Heart left ventricle (tissue), 16 donors: ENCODE results near the gene ZNF454. TPM values are rescaled to one million over a fixed set of nuclear protein-coding genes. Genes with fewer than 3 reads are reported as not detected.

ENCODE experiments used
- ATAC-seq, 4 donors: fragments of 200-7000 bp; cut with Tn5 transposase; one replicate each; pipeline ENCODE4 v1.9.1; 2020 to 2022; ENCODE audit warnings: moderate library complexity in 4 of 4, mild to moderate bottlenecking in 3 of 4, moderate number of reproducible peaks in 1 of 4
- DNase-seq, 5 donors: peaks; one replicate each; pipeline ENCODE4 v3.0.0-alpha.2; 2020
- H3K27ac ChIP-seq, 12 donors: fragments of 200-600 bp; sonication (generic) in 4 of 12; one replicate each; pipeline versions ENCODE4 v1.5.0 to v1.8.0; 2016 to 2022; ENCODE audit warnings: mild to moderate bottlenecking in 2 of 12
- H3K27me3 ChIP-seq, 9 donors: fragments of 200-600 bp; sonication (generic) in 2 of 9; one replicate each; pipeline versions ENCODE4 v1.5.1 to v1.8.0; 2016 to 2022; ENCODE audit warnings: mild to moderate bottlenecking in 3 of 9
- H3K36me3 ChIP-seq, 9 donors: fragments of 200-600 bp; sonication (generic) in 2 of 9; one replicate each; pipeline versions ENCODE4 v1.5.0 to v1.8.0; 2018 to 2022; ENCODE audit warnings: mild to moderate bottlenecking in 2 of 9
- H3K4me1 ChIP-seq, 12 donors: fragments of 200-600 bp; sonication (generic) in 4 of 12; one replicate each; pipeline versions ENCODE4 v1.5.0 to v1.8.0; 2016 to 2022; ENCODE audit warnings: mild to moderate bottlenecking in 3 of 12
- H3K4me3 ChIP-seq, 12 donors: fragments of 200-600 bp; sonication (generic) in 4 of 12; one replicate each; pipeline versions ENCODE4 v1.5.0 to v1.8.0; 2017 to 2022; ENCODE audit warnings: mild to moderate bottlenecking in 9 of 12, moderate library complexity in 4 of 12
- H3K9me3 ChIP-seq, 12 donors: fragments of 200-600 bp; sonication (generic) in 4 of 12; one replicate each; pipeline versions ENCODE4 v1.5.0 to v1.8.0; 2016 to 2022; ENCODE audit warnings: mild to moderate bottlenecking in 1 of 12
- POLR2A ChIP-seq, 2 donors: fragments of 450-650 bp; IDR thresholded peaks; one replicate each; pipeline ENCODE4 v1.6.1; 2017; ENCODE audit warnings: antibody characterized with exemption in 2 of 2, mild to moderate bottlenecking in 2 of 2, moderate library complexity in 2 of 2
- whole genome bisulfite sequencing, 4 donors: extraction: QIAGEN DNeasy Blood & Tissue Kit in 2 of 4; methylation state at CpG; one replicate each; pipeline versions ENCODE4 v1.1.5 to v1.1.7; 2013 to 2018; 5-methylcytosine and 5-hydroxymethylcytosine counted together
- intact Hi-C, 10 donors: fragments of 100-400 bp; cut with DNase I; formaldehyde crosslinking; loops; one replicate each; pipeline versions ENCODE4 v1.11.1 to v1.14.2; 2022
- polyA plus RNA-seq, 2 donors: library from polyadenylated mRNA; stranded (reverse); fragments of 200-250 nt; gene quantifications; one replicate each; pipeline ENCODE4 v1.2.3, GENCODE V29; 2013
- total RNA-seq, 9 donors: library from RNA; depleted of rRNA in 2 of 9; stranded (reverse); fragments of >200 nt in 2 of 9; fragmentation: NEBNext Ultra II Directional in 3 of 9; extraction: Animal tissue kit (Norgen Biotek cat#: 25700) in 3 of 9; gene quantifications; one replicate each; pipeline versions ENCODE4 v1.1.0 to v1.2.4, GENCODE V29; 2016 to 2023
- TF ChIP-seq, protein P1 (sequence below), 12 donors: fragments of 200-600 bp; sonication (generic) in 4 of 12; IDR thresholded peaks; one replicate each; pipeline versions ENCODE4 v1.5.0 to v1.8.0; 2018 to 2022; ENCODE audit warnings: antibody characterized with exemption in 12 of 12, mild to moderate bottlenecking in 5 of 12
- donor health status: ischemic (EF 13 %, LVEDD 7.1; RV severe dilation, severe dysfunction).
- donor health status: healthy with polysubstance abuse.
- donor health status: DM: no; HTN: yes; CAD: no.
- donor health status: DM: no; HTN: no; CAD: no.
- donor health status: ischemic (EF 25% LVEDD 6.9; RV normal size, moderate dysfunction).
- donor health status: ischemic (EF 25% LVEDD 5.7; RV mildly dilated, moderate dysfunction).
- donor health status: healthy.
- donor health status: DM: yes; HTN: yes; CAD: no.
- donor health status: ischemic (EF 35%, LVEDD 5.7; RV mildly dilated, moderate dysfunction).
- donor health status: nonischemic (EF 11% LVEDD 7.7; RV severe dilation, severe dysfunction).
- donor health status: DM: yes; HTN: yes; CAD: no.
- donor health status: PGD.
- donor health status: ischemic (EF 29% LVEDD 5.4; RV normal size, mild dysfunction).
- donor health status: nonischemic (EF 23%, LVEDD 6.1; RV moderate dilation, normal function).

The ZNF454 gene
- total and polyA plus RNA-seq, 11 donors: 1.3 to 3.4 (median 1.8) TPM

DNA sequence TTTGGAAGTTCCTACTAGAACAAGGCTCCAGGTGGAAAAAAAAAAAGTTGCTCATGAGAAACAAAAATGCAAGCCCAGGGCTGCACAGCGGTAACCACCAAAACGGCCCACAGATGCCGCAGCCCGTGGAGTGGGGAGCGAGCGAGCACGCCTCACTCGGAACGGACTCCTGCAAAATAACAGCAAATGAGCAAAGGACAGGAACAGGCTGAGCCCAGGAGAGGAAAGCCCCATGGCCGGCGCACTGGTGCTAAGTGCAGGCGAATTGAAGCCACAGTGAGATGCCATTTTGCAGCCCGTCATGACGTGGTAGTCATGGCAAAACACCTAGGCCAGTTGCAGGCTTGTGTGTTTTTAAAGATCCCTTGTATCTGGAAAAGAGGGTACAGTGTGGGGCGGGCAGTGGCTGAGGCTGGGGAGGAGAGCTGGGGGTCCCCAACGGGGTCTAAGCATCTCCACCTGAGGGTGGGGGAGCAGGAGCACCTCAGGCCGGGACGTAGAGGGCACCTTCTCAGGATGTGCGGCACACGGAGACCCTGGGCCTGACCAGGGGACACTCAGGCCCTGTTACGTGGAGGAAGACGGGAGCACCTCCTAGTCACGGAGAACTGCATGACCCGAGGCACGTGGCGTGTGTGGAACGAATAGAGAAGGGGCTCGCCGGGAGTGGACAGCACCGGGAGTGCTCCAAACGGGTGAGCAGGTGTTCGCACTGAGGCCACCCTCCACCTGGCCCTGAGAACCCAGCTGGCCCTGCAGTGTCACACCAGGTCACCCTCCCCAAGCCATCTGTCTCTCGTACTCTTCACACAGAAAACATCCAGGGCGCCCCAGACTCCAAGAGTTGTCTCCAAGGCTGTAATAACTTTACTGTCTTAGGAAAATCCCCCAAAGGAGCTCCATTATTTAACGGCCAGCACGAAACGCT, 43.4 kb downstream of the ZNF454 start:
- H3K9me3 ChIP-seq: peaks cover 0 to 96% (median 76%) of the 10 kb centered on the region in 12 donors
- no peaks in the 10 kb centered on the region for H3K36me3 ChIP-seq
- no peak overlapping the region for H3K4me3 ChIP-seq
- no peak overlapping the region for H3K27ac ChIP-seq
- intact Hi-C loops: no loop called here
- H3K4me1 ChIP-seq: no peaks in the 10 kb centered on the region
- no peak for DNase-seq
- no peak for ATAC-seq
- TF ChIP-seq POLR2A (IDR thresholded peaks at IDR 0.05): no peak
- TF ChIP-seq, protein P1, sequence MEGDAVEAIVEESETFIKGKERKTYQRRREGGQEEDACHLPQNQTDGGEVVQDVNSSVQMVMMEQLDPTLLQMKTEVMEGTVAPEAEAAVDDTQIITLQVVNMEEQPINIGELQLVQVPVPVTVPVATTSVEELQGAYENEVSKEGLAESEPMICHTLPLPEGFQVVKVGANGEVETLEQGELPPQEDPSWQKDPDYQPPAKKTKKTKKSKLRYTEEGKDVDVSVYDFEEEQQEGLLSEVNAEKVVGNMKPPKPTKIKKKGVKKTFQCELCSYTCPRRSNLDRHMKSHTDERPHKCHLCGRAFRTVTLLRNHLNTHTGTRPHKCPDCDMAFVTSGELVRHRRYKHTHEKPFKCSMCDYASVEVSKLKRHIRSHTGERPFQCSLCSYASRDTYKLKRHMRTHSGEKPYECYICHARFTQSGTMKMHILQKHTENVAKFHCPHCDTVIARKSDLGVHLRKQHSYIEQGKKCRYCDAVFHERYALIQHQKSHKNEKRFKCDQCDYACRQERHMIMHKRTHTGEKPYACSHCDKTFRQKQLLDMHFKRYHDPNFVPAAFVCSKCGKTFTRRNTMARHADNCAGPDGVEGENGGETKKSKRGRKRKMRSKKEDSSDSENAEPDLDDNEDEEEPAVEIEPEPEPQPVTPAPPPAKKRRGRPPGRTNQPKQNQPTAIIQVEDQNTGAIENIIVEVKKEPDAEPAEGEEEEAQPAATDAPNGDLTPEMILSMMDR (IDR thresholded peaks at IDR 0.05): no peak
- H3K27me3 ChIP-seq: no peaks in the 10 kb centered on the region
- WGBS, 4 donors: 93 to 97% (median 95%) methylated on average over 37 of the region's 37 CpGs

DNA sequence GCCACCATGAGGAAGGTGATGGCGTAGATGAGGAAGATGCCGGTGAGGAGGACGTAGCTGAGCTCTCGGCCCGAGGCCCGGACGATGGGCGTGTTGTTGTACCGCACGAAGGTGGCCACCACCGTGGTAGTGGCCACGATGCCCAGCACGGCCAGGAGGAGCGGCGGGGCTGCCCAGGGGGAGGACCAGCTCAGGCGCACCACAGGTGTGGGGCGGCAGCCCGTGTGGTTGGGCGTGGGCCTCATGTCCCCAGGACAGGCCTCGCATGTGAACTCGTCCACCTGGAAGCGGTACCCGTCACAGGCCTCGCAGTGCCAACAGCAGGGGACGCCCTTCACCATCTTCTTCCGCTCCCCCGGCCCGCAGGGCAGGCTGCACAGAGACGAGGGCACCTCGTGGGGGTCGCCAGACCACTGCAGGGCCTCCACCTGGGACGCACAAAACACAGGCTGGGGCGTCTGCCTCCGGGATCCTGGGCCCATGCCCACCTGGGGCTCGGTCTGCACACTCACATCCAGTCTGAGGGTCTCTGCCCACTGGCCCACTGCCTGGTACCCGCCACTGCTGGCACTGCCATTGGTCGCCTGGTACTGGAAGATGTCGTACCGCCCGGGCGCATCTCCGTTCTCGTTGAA, 45.4 kb downstream of the ZNF454 start:
- peaks cover 0 to 95% (median 65%) of the 10 kb centered on the region in 12 donors for H3K9me3 ChIP-seq
- peaks cover 0 to 6% (median 0%) of the 10 kb centered on the region in 9 donors for H3K27me3 ChIP-seq
- no peak for ATAC-seq
- H3K36me3 ChIP-seq: no peaks in the 10 kb centered on the region
- no peaks in the 10 kb centered on the region for H3K4me1 ChIP-seq
- no peak overlapping the region for H3K27ac ChIP-seq
- TF ChIP-seq, protein P1 (IDR thresholded peaks at IDR 0.05): no peak
- no peak for TF ChIP-seq POLR2A (IDR thresholded peaks at IDR 0.05)
- DNase-seq: no peak
- H3K4me3 ChIP-seq: no peak overlapping the region
- WGBS, 4 donors: 96 to 98% (median 98%) methylated on average over 22 to 43 of the region's 43 CpGs
- intact Hi-C loops: no loop called here

DNA sequence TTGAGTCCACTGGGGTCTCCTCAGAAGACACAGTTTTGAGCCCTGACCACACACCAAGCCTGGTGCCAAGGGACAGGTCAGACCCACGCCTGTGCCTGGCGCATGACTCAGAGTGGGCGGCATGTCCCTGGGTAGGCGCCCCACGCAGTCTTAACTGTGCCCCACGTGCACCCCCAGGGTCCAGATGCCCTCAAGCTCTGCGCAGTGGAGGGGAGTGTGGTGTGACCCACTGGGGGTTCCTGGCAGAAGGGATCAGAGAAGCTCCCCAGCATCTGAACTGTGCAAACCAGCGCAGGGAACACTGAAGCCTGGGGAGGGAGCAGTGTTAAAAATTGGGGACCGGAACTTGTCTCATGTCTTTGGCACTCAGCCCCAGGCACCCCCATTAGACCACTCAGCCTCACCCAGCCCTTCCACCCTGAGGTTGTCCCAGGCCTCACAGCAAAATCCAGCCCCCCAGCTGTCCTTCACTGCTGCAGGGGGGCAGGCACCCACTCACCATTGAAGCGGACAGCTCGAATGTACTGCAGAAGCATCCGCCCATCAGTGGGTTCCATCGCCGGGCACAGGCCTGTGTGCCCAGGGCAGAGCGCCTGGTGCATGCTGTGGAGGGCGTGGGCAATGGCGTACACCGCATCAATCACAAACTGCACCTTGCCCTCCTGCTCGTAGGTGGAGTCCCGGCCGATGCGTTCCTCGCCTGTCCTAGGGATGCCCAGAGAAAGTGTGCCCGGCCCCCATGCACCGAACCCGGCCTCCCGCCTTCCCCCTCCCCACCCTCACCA, 47.6 kb downstream of the ZNF454 start:
- no peak for DNase-seq
- peak in 1 of 4 donors; percentile 7 for ATAC-seq
- Histone ChIP-seq H3K9me3 (peaks cover 0 to 75% (median 48%) of the 10 kb centered on the region in 12 donors), H3K36me3 (no peaks in the 10 kb centered on the region), H3K27ac (no peak overlapping the region), H3K4me1 (no peaks in the 10 kb centered on the region), H3K4me3 (no peak overlapping the region), H3K27me3 (peaks cover 0 to 20% (median 8%) of the 10 kb centered on the region in 9 donors)
- TF ChIP-seq, protein P1 (IDR thresholded peaks at IDR 0.05): no peak
- no peak for TF ChIP-seq POLR2A (IDR thresholded peaks at IDR 0.05)
- intact Hi-C loops: no loop called here
- 86 to 96% (median 94%) methylated on average over 18 to 27 of the region's 27 CpGs for WGBS, 4 donors
